SHP77 treated with DMSO at 0.1 percent for 48 hours (cell line): ENCODE results near the gene CPE.

Experiments used
- DNase-seq: peaks from one replicate; lab custom pipeline; 2025; lab: John Stamatoyannopoulos, UW

Gene CPE

GRCh38 chr4:165512424-165512823 is 133.6 kb downstream of the CPE start:
- no peak for DNase-seq

- DNase-seq = no peak
These were observed 135.9 kb downstream of the CPE start for GRCh38 chr4:165514739-165515138.

GRCh38 chr4:165515201-165515600 is 136.4 kb downstream of the CPE start:
- DNase-seq = no peak

- DNase-seq = no peak
These were observed 137.5 kb downstream of the CPE start for GRCh38 chr4:165516281-165516833.

- no peak for DNase-seq
These were observed 138.4 kb downstream of the CPE start for GRCh38 chr4:165517216-165517615.

- no peak for DNase-seq
These were observed 139.3 kb downstream of the CPE start for GRCh38 chr4:165518024-165518616.

GRCh38 chr4:165518686-165519085 is 139.9 kb downstream of the CPE start:
- no peak for DNase-seq

- DNase-seq = no peak
These were observed 140.8 kb downstream of the CPE start for GRCh38 chr4:165519591-165519990.

- DNase-seq = no peak
These were observed 141.3 kb downstream of the CPE start for GRCh38 chr4:165520086-165520485.

- DNase-seq = no peak
These were observed 143.2 kb downstream of the CPE start for GRCh38 chr4:165522050-165522449.

- no peak for DNase-seq
These were observed 145.9 kb downstream of the CPE start for GRCh38 chr4:165524532-165525190.

- DNase-seq = no peak
These were observed 154.2 kb downstream of the CPE start for GRCh38 chr4:165532976-165533375.

- no peak for DNase-seq
These were observed 158.3 kb downstream of the CPE start for GRCh38 chr4:165537028-165537648.

- no peak for DNase-seq
These were observed 161.0 kb downstream of the CPE start for GRCh38 chr4:165539801-165540200.

- DNase-seq = no peak
These were observed 161.5 kb downstream of the CPE start for GRCh38 chr4:165540206-165540830.

GRCh38 chr4:165541851-165542459 is 163.1 kb downstream of the CPE start:
- DNase-seq = no peak

GRCh38 chr4:165542476-165542875 is 163.7 kb downstream of the CPE start:
- no peak for DNase-seq
